DND-41 (cell line): ENCODE data around the gene TBC1D8.

Experiments
- ATAC-seq: fragments of 200-7000 bp; cut with Tn5 transposase; 3 replicates; pipeline ENCODE4 v1.9.1; 2021; ENCODE audit warnings: low read depth; ENCODE audit not compliant: insufficient read depth
- DNase-seq: peaks from one replicate; pipeline ENCODE4 v3.0.0-alpha.2; 2020
- H2AFZ ChIP-seq: 2 replicates; pipeline ENCODE4 v1.6.0; 2012; ENCODE audit warnings: low read depth, low read length
- H3K27ac ChIP-seq: 2 replicates; pipeline ENCODE4 v1.5.1; 2012; ENCODE audit warnings: low read length, inconsistent platforms
- H3K27me3 ChIP-seq: fragments of 200-600 bp; sonication (generic); 2 replicates; pipeline ENCODE4 v1.6.0; 2012; ENCODE audit warnings: low read length, mild to moderate bottlenecking, inconsistent platforms; ENCODE audit not compliant: insufficient read depth, poor library complexity
- H3K36me3 ChIP-seq: 2 replicates; pipeline ENCODE4 v1.5.1; 2012; ENCODE audit warnings: low read length, inconsistent platforms; ENCODE audit not compliant: insufficient read depth
- H3K4me1 ChIP-seq: 2 replicates; pipeline ENCODE4 v1.5.1; 2012; ENCODE audit warnings: mild to moderate bottlenecking, low read length; ENCODE audit not compliant: insufficient read depth
- H3K4me2 ChIP-seq: 2 replicates; pipeline ENCODE4 v1.6.0; 2012; ENCODE audit warnings: mild to moderate bottlenecking, moderate library complexity, low read length, inconsistent platforms; ENCODE audit not compliant: insufficient read depth
- H3K4me3 ChIP-seq, 2 experiments: fragments of 200-600 bp in 1 of 2; shearing (Covaris generic) in 1 of 2; 2 replicates each; pipeline ENCODE4 v1.5.1; 2012 to 2016; ENCODE audit warnings: inconsistent platforms in 2 of 2, low read length in 2 of 2, mild to moderate bottlenecking in 2 of 2, low read depth in 1 of 2, moderate library complexity in 1 of 2
- H3K79me2 ChIP-seq: 2 replicates; pipeline ENCODE4 v1.6.0; 2012; ENCODE audit warnings: low read length, inconsistent platforms; ENCODE audit not compliant: insufficient read depth
- H3K9ac ChIP-seq: 2 replicates; pipeline ENCODE4 v1.6.0; 2012; ENCODE audit warnings: low read depth, mild to moderate bottlenecking, inconsistent platforms, low read length, moderate library complexity
- H3K9me3 ChIP-seq: 2 replicates; pipeline ENCODE4 v1.5.1; 2012; ENCODE audit warnings: low read length, moderate library complexity, mild to moderate bottlenecking, inconsistent platforms; ENCODE audit not compliant: insufficient read depth, severe bottlenecking
- H4K20me1 ChIP-seq: 2 replicates; pipeline ENCODE4 v1.6.0; 2012; ENCODE audit warnings: low read length; ENCODE audit not compliant: insufficient read depth
- CTCF ChIP-seq: IDR thresholded peaks from 2 replicates; pipeline ENCODE4 v1.5.1; 2012; ENCODE audit warnings: borderline replicate concordance, low read length, moderate library complexity, mild to moderate bottlenecking; ENCODE audit not compliant: poor library complexity, severe bottlenecking; ENCODE audit errors: extremely low read depth
- EZH2 ChIP-seq: IDR thresholded peaks from 3 replicates; pipeline ENCODE4 v1.6.1; 2012; ENCODE audit warnings: borderline replicate concordance, low read depth, mild to moderate bottlenecking, moderate library complexity, low read length, inconsistent platforms; ENCODE audit not compliant: severe bottlenecking

TBC1D8 gene

DNA sequence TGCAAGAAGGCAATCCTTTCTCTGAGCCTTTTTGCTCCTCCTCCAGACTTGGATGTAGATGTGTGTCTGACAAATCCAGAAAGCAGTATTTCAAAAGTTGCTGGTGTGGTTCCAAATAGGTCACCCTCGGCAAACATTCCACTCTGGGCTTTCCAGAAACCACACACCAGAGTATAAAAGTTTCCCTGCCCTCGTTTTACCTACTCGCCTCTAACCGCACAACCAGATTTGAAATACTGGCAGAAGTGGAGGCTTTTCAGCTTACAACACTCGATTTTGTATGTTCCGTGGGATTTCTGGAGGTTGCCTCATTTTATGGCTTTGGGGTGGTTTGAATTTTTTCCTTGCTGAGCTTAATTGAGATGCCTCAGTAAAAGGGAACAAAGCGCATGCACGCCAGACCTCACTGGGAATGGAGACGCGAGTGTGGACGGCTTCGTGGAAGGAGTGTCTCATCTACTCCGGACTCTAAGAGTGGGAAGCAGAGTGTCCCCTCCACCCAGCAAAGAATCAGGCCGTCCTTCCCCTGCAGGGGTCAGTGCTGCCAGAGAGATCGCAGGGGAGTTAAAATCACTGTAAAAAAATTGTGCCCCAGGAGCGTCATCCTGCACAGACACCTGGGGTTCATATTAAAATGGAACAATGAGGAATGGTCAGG lies 193.1 kb downstream of the TBC1D8 start:
- TF ChIP-seq CTCF (no peak), EZH2 (no peak)
- no peaks in the 10 kb centered on the region for H3K4me1 ChIP-seq
- no peak overlapping the region for H3K9ac ChIP-seq
- no peak for ATAC-seq
- H2AFZ ChIP-seq, result no peak overlapping the region
- H3K36me3 ChIP-seq, result no peaks in the 10 kb centered on the region
- H3K27me3 ChIP-seq, result no peaks in the 10 kb centered on the region
- no peak for DNase-seq
- H3K27ac ChIP-seq, result no peak overlapping the region
- H3K4me3 ChIP-seq, result no peak overlapping the region
- H4K20me1 ChIP-seq, result no peaks in the 10 kb centered on the region
- H3K9me3 ChIP-seq, result no peaks in the 10 kb centered on the region
- no peak overlapping the region for H3K4me2 ChIP-seq
- no peaks in the 10 kb centered on the region for H3K79me2 ChIP-seq
